HS-5 (cell line): ENCODE data around the gene NGF.

ENCODE experiments used
- DNase-seq: peaks from one replicate; pipeline ENCODE4 v3.0.0-alpha.2; 2012; ENCODE audit warnings: low read depth

The NGF gene

GRCh38 chr1:115280064-115280463 is 58.0 kb downstream of the NGF start:
- peak; percentile 82 for DNase-seq

- no peak for DNase-seq
Observed at GRCh38 chr1:115278211-115278610, 59.8 kb downstream of the NGF start.

- peak; percentile 77 for DNase-seq
Observed at GRCh38 chr1:115277276-115277675, 60.8 kb downstream of the NGF start.

GRCh38 chr1:115275216-115275615 is 62.8 kb downstream of the NGF start:
- no peak for DNase-seq

- no peak for DNase-seq
Observed at GRCh38 chr1:115274467-115274866, 63.6 kb downstream of the NGF start.

GRCh38 chr1:115266729-115267421 is 71.2 kb downstream of the NGF start:
- no peak for DNase-seq

- DNase-seq, result no peak
Observed at GRCh38 chr1:115265099-115265498, 73.0 kb downstream of the NGF start.

- no peak for DNase-seq
Observed at GRCh38 chr1:115262886-115263285, 75.2 kb downstream of the NGF start.

- DNase-seq, result no peak
Observed at GRCh38 chr1:115261496-115261895, 76.6 kb downstream of the NGF start.

GRCh38 chr1:115258302-115258866 is 79.7 kb downstream of the NGF start:
- no peak for DNase-seq

- no peak for DNase-seq
Observed at GRCh38 chr1:115257591-115257990, 80.5 kb downstream of the NGF start.

- no peak for DNase-seq
Observed at GRCh38 chr1:115255154-115255553, 82.9 kb downstream of the NGF start.

GRCh38 chr1:115252585-115252984 is 85.5 kb downstream of the NGF start:
- DNase-seq, result no peak

- peak; percentile 90 for DNase-seq
Observed at GRCh38 chr1:115251856-115252255, 86.2 kb downstream of the NGF start.

- DNase-seq, result peak; percentile 65
Observed at GRCh38 chr1:115251340-115251748, 86.7 kb downstream of the NGF start.

- DNase-seq, result no peak
Observed at GRCh38 chr1:115246526-115246925, 91.5 kb downstream of the NGF start.

- DNase-seq, result no peak
Observed at GRCh38 chr1:115245227-115245626, 92.8 kb downstream of the NGF start.

- DNase-seq, result no peak
Observed at GRCh38 chr1:115242543-115242942, 95.5 kb downstream of the NGF start.

GRCh38 chr1:115241309-115241708 is 96.7 kb downstream of the NGF start:
- DNase-seq, result no peak

GRCh38 chr1:115240297-115240696 is 97.8 kb downstream of the NGF start:
- no peak for DNase-seq

- no peak for DNase-seq
Observed at GRCh38 chr1:115239426-115239825, 98.6 kb downstream of the NGF start.

- DNase-seq, result no peak
Observed at GRCh38 chr1:115239148-115239422, 99.0 kb downstream of the NGF start.

GRCh38 chr1:115238336-115239147 is 99.5 kb downstream of the NGF start:
- no peak for DNase-seq
